ENCODE data around the gene LEAP2.

DNA sequence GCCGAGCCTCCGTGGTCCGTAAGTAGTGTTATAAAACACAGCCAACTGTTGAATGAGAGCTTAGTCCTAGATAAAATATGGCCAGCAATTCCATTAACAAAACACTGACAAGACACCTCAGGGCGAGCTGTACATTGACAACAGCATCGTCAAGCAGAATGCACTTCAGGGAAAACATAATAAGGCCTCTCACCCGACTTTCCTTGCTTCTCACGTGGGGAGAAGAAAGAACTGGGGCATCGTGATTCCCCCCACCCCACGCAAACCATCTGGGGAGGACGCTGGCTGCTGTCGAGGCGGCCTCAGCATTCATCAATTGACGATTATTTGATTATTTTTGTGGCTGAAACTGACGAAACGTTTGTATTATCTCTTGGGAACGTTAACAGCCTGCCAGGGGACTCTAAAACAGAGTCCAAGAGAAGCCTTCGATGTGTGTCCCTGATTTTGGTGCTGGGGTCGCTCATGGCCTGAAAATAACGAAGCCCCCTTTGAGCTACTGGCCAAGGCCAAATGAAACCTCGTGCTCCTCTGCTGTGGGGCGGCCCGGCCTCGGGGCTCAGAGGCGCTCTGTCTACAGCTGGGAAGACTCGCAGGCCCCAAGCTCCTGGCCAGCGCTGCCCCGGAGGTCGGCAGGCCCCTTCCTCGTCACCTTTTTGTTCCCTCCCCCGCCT lies 7.7 kb upstream of the LEAP2 start:
- TF ChIP-seq, protein P1, sequence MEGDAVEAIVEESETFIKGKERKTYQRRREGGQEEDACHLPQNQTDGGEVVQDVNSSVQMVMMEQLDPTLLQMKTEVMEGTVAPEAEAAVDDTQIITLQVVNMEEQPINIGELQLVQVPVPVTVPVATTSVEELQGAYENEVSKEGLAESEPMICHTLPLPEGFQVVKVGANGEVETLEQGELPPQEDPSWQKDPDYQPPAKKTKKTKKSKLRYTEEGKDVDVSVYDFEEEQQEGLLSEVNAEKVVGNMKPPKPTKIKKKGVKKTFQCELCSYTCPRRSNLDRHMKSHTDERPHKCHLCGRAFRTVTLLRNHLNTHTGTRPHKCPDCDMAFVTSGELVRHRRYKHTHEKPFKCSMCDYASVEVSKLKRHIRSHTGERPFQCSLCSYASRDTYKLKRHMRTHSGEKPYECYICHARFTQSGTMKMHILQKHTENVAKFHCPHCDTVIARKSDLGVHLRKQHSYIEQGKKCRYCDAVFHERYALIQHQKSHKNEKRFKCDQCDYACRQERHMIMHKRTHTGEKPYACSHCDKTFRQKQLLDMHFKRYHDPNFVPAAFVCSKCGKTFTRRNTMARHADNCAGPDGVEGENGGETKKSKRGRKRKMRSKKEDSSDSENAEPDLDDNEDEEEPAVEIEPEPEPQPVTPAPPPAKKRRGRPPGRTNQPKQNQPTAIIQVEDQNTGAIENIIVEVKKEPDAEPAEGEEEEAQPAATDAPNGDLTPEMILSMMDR (conservative IDR thresholded peaks at IDR 0.05; ENCODE audit: low read depth, low read length): no peak
- TF ChIP-seq EZH2 (IDR thresholded peaks at IDR 0.05; ENCODE audit: low read length, unreplicated experiment): no peak
- no peak for TF ChIP-seq EZH2phosphoT487 (IDR thresholded peaks at IDR 0.05; ENCODE audit: borderline replicate concordance, low read length)
